Measurements from ENCODE around the gene SDR9C7.
"Not testable (repeated sequence)": the region's sequence is repeated elsewhere in the genome, so short reads cannot be mapped to it uniquely, and the experiment has no call there.

SDR9C7 gene

DNA sequence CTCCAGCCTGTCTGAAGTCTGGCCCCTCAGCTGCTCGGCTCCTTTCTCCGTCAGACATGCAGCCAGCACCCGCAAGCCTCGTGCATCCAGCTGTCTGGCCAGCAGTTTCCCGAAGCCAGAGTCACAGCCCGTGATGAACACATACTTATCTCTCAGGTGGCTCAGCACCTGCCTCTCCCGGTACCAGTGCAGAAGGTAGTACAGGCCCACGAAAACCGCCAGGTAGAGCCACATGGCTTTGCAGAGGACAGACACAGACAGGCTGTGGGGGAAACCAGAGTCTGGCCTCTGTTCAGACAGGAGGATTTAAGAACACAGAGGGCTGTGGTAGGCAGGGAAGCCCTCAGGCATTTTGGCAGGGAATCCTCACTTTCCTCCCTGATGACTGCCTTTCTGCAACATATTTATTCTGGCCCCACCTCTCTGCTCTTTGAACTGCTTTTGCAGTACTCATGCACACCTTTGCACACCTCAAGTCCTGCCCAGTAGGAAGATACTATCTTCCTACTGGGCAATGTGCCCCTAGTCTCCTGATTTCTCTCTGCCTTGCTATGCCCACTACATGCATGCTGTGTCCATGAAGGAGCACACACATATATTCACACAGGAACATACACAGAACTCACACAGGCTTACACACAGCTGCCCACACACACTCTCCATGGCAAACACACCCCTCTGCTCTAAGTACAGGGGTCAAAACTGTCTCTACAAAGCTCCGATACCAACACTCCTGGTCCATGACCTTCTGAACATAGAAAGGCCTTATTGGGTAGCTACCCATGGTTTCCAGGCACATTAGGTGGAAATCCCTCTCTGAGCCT lies 23.2 kb upstream of the SDR9C7 start, which contains the start of gene RDH16:
Gene RDH16, minus strand, starts transcription at position 380 of the 824 bp plus-strand sequence. Its CDS starts 146 bp downstream, at position 234.
- ATAC-seq, result no peak

DNA sequence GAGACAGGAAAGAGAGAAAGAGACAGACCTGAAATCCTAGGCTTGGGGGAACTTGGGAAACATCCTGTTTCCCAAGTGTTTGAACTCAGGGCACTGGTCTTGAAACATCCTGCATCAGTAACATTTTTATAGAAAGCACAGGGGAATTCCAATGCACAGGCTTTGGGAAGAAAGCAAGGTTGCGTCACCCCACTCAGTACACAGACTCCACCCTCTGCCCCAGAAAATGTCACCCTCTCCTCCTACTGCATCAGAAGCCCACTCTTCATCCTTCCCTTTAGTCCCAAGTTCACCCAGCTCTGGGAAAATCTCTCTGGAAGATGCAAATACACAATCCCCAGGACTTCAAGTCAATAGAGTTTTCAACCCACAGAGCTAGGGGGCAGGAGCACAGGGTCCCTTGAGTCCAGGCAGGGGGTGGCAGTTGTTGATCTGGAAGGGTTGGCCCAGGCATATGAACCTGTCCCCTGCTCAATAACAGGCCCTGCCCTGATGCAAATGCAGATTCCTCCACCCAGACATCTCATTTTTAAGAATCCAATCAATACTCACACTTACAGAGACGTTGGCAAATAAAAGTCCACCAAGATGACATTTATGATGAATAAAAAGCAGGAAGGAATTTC lies 21.5 kb upstream of the SDR9C7 start:
- peak overlapping the region in 1 of 2 donors; percentile 8 for H3K27ac Mint-ChIP-seq
- DNase-seq (no peak), ATAC-seq (no peak)
- no peak overlapping the region for H3K4me3 Mint-ChIP-seq
- H3K9me3 Mint-ChIP-seq, result peaks cover 9 to 19% of the 10 kb centered on the region in 2 donors
- peaks cover 4% of the 10 kb centered on the region for H3K4me1 Mint-ChIP-seq
- peaks cover 8% of the 10 kb centered on the region for H3K27me3 Mint-ChIP-seq

More for the DNA sequence above, 23.2 kb upstream of the SDR9C7 start, which contains the start of gene RDH16:
- DNase-seq, result no peak
- no peak within 1 kb of the TSS for H3K27ac Mint-ChIP-seq
- no peak within 1 kb of the TSS for H3K4me3 Mint-ChIP-seq
- H3K9me3 Mint-ChIP-seq, result peaks cover 9 to 19% of the 10 kb centered on the region in 2 donors
- peaks cover 4% of the 10 kb centered on the region for H3K4me1 Mint-ChIP-seq
- H3K27me3 Mint-ChIP-seq, result peaks cover 8% of the 10 kb centered on the region

- H3K27ac Mint-ChIP-seq, result no peak overlapping the region
- ATAC-seq, result no peak
- peaks cover 8% of the 10 kb centered on the region for H3K27me3 Mint-ChIP-seq
- H3K4me3 Mint-ChIP-seq, result no peak overlapping the region
- peaks cover 9 to 19% of the 10 kb centered on the region in 2 donors for H3K9me3 Mint-ChIP-seq
- H3K4me1 Mint-ChIP-seq, result peaks cover 4% of the 10 kb centered on the region
- no peak for DNase-seq
Observed at GRCh38 chr12:56954958-56955355, 20.7 kb upstream of the SDR9C7 start.

GRCh38 chr12:56954057-56954957 lies 20.1 kb upstream of the SDR9C7 start:
- Mint-ChIP-seq H3K4me1 (peaks cover 4% of the 10 kb centered on the region), H3K27me3 (peaks cover 3% of the 10 kb centered on the region), H3K9me3 (peaks cover 6 to 14% of the 10 kb centered on the region in 2 donors), H3K27ac (no peak overlapping the region), H3K4me3 (no peak overlapping the region)
- ATAC-seq (no peak), DNase-seq (no peak)

DNA sequence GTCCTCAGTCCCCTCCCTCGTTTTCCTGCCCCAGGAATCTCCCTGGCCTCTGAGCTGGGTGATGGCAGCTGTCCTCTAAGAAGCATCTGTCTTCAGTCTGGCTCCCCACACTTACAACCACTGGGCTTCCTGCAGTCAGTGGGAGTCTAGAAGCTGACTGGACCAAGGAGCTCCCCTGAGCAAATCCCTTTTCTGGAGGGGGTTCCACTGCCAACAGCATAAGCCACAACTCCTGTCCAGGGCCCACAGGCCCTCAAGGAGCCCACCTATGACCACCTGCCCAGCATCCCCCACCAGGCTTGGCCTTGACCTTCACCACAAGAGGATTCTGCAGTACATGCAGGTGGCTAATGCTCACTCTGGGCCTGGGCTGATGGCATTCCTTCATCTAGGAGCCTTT lies 19.1 kb upstream of the SDR9C7 start:
- no peak for DNase-seq
- peaks cover 4% of the 10 kb centered on the region for H3K4me1 Mint-ChIP-seq
- peaks cover 5 to 11% of the 10 kb centered on the region in 2 donors for H3K9me3 Mint-ChIP-seq
- H3K4me3 Mint-ChIP-seq, result no peak overlapping the region
- ATAC-seq, result no peak
- no peak overlapping the region for H3K27ac Mint-ChIP-seq
- no peaks in the 10 kb centered on the region for H3K27me3 Mint-ChIP-seq

DNA sequence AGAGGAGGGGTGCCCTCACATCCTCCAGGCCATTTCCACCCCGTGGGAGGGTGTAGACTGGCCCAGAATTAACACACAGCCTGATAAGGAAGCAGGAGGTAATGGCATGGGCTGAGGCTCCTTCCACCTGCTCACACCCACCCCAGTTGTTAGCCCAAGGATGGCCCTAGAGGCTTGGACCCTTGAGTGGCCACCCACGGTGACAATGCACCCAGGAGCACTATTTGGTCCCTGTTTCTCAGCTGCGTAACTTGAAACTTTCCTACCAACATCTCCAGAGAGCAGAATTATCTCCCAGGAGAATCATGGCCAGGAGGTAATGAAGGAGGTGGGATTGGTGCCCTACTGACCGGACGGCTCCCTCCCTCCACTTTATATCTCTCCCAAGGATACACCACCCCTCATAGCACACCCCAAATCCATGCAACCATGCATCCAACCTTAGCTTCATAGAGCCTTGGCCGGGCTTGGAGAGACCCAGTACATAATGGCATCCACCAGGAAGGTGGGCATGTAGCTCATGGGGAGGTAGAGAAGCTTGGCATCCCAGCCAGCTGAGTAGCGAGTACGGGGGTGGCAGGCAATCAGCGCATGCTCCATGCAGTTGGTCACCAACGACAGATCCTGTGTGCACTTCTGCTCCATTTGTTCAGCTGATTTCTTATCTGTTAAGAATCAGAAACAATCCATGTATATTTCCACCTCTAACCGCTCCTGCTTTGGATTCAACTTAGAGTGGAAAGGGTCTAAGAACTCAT lies 17.6 kb upstream of the SDR9C7 start:
- H3K27ac Mint-ChIP-seq, result no peak overlapping the region
- ATAC-seq (no peak), DNase-seq (no peak)
- peaks cover 4% of the 10 kb centered on the region for H3K4me1 Mint-ChIP-seq
- H3K9me3 Mint-ChIP-seq, result no peaks in the 10 kb centered on the region
- H3K4me3 Mint-ChIP-seq, result no peak overlapping the region
- no peaks in the 10 kb centered on the region for H3K27me3 Mint-ChIP-seq

DNA sequence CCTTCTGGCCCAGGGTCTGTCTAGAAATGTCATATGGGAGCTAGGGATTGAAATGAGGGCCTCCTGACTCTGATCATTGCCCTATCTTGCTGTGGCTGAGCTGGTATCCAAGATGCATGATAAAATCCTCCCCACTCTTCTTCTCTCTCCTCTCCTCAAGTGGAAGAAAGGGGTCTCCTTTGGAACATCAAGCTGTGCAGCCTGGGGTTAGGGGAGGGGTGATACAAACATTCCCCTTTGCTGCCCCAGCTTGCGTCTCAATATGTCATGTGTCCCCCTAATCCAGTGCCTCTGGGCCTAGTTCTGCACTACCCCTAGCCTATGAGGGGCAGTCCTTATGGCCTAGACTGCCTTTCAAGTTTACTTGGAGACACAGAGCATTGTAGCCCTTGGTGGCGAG lies 14.7 kb upstream of the SDR9C7 start:
- DNase-seq, result no peak
- Mint-ChIP-seq H3K9me3 (peaks cover 0 to 4% of the 10 kb centered on the region in 2 donors), H3K27me3 (no peaks in the 10 kb centered on the region), H3K4me3 (no peak overlapping the region), H3K27ac (no peak overlapping the region), H3K4me1 (no peaks in the 10 kb centered on the region)
- no peak for ATAC-seq

DNA sequence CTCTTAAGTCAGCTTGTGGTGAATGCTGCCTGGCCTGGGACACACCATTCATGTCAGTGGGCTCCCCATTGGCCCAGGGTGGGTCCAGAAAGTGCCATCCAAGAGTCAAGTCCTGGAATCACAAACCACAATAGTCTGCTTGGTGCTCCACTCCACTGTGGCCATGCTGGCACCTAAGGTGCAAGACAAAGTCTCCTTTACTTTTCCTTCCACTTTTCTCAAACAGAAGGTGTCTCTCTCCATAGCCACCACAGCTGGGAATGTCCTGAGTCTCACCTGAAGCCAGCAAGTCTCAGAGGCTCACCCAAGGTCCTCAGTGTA lies 14.2 kb upstream of the SDR9C7 start:
- Mint-ChIP-seq H3K27ac (peak overlapping the region in 1 of 2 donors; percentile 8), H3K27me3 (no peaks in the 10 kb centered on the region), H3K4me3 (no peak overlapping the region), H3K9me3 (peaks cover 0 to 8% of the 10 kb centered on the region in 2 donors), H3K4me1 (no peaks in the 10 kb centered on the region)
- DNase-seq (no peak), ATAC-seq (no peak)

DNA sequence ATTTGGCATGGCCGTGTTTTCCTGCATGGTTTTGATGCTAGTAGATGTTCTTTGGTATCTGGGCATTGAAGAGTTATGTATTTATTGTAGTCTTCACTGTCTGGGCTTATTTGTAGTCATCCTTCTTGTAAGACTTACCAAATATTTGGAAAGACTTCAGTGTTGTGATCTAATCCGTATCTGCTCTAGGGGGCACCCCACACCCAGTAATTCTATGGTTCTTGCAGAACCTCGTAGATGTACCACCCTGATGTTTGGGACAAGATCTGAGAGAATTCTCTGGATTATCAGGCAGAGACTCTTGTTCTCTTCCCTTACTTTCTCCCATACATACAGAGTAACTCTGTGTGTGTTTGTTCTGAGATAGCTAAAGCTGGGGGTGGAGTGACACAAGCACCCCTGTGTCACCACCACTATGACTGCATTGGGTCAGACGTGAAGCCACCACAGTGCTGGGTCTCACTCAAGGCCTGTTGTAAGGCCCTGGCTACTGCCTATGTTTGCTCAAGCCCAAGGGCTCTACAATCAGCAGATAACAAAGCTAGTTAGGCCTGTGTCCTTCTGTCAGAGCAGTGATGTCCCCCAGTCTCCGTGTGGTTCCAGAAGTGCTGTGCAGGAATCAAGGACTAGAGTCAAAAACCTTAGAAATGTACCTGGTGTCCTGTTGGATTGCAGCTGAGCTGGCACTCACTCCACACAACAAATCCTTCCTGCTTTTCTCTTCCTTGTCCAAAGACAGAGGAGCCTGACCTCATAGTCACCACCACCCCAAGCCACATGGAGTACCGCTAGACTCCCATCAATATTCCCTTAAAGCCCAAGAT lies 13.6 kb upstream of the SDR9C7 start:
- no peak overlapping the region for H3K4me3 Mint-ChIP-seq
- no peaks in the 10 kb centered on the region for H3K27me3 Mint-ChIP-seq
- ATAC-seq, result no peak
- H3K27ac Mint-ChIP-seq, result peak overlapping the region in 1 of 2 donors; percentile 8
- DNase-seq, result no peak
- peaks cover 0 to 8% of the 10 kb centered on the region in 2 donors for H3K9me3 Mint-ChIP-seq
- H3K4me1 Mint-ChIP-seq, result no peaks in the 10 kb centered on the region

GRCh38 chr12:56943878-56944277 lies 9.7 kb upstream of the SDR9C7 start:
- Mint-ChIP-seq H3K4me3 (no peak overlapping the region), H3K27ac (no peak overlapping the region), H3K9me3 (peaks cover 0 to 8% of the 10 kb centered on the region in 2 donors), H3K27me3 (peaks cover 10% of the 10 kb centered on the region), H3K4me1 (no peaks in the 10 kb centered on the region)
- ATAC-seq, result no peak
- no peak for DNase-seq

DNA sequence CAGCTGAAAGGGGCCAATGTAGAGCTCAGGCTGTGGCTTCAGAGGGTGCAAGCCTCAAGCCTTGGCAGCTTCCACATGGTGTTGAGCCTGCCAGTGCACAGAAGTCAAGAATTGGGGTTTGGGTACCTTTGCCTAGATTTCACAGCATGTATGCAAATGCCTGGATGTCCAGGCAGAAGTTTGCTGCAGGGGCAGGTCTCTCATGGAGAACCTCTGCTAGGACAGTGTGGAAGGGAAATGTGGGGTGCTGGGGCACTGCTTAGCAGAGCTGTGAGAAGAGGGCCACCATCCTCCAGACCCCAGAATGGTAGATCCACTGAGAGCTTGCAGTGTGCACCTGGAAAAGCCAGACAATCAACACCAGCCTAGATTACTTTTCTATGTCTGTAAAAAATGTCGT lies 9.2 kb upstream of the SDR9C7 start:
- not testable (repeated sequence) for ATAC-seq, H3K27ac Mint-ChIP-seq, H3K4me3 Mint-ChIP-seq, H3K9me3 Mint-ChIP-seq, H3K4me1 Mint-ChIP-seq, DNase-seq
- peaks cover 10% of the 10 kb centered on the region for H3K27me3 Mint-ChIP-seq

DNA sequence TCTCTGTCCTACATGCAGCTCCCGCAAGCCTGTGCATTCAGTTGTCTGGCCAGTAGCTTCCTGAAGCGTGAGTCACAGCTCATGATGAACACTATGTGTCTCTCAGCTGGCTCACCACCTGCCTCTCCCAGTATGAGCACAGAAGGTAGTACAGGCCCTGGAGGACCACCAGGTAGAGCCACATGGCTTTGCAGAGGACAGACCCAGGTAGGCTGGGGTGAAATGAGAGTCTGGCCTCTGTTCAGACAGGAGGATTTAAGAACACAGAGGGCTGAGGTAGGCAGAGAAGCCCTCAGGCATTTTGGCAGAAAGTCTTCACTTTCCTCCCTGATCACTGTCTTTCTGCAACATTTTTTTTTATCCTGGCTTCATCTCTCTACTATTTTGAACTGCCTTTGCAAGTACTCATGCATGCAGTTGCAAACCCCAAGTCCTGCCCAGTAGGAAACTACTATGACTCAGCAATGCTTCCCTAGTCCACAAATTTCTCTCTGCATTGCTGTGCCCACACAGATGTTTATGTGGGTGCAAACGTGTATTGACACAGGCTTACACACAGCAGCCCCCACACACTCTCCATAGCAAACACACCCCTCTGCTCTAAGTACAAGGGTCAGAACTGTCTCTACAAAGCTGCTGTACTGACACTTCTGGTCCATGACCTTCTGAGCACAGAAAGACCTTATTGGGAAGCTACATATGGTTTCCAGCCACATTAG lies 7.2 kb upstream of the SDR9C7 start:
- peaks cover 23% of the 10 kb centered on the region for H3K27me3 Mint-ChIP-seq
- H3K4me3 Mint-ChIP-seq, result no peak overlapping the region
- H3K4me1 Mint-ChIP-seq, result no peaks in the 10 kb centered on the region
- H3K27ac Mint-ChIP-seq, result no peak overlapping the region
- ATAC-seq (peak; percentile 43), DNase-seq (no peak)
- H3K9me3 Mint-ChIP-seq, result peaks cover 0 to 8% of the 10 kb centered on the region in 2 donors

GRCh38 chr12:56940942-56941298 lies 6.7 kb upstream of the SDR9C7 start:
- not testable (repeated sequence) for ATAC-seq, H3K9me3 Mint-ChIP-seq, DNase-seq, H3K27ac Mint-ChIP-seq, H3K4me3 Mint-ChIP-seq, H3K4me1 Mint-ChIP-seq
- H3K27me3 Mint-ChIP-seq, result peaks cover 28% of the 10 kb centered on the region

DNA sequence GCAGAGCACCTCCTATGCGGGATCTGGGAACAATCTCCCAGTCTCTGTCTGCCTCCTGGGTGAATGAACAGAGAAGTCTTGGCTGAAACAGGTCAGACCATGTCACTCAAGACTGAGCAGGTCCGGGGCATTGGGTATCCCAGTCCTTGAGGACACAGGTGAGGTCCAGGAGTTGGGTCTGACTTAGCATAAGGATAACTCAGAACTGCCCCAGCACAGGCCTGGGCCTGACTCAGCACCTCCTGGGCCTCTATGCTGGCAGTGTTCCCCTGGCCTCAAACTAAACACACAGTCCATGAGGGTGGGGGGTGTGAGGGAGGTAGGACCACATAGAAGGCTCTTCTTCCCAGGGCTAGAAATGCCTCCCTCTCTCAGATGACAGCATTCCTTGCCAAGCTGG lies 1.5 kb upstream of the SDR9C7 start:
- DNase-seq, result no peak
- peak; percentile 18 for ATAC-seq
- no peak overlapping the region for H3K4me3 Mint-ChIP-seq
- H3K27ac Mint-ChIP-seq, result no peak overlapping the region
- H3K4me1 Mint-ChIP-seq, result peaks cover 7% of the 10 kb centered on the region
- peaks cover 18% of the 10 kb centered on the region for H3K27me3 Mint-ChIP-seq
- H3K9me3 Mint-ChIP-seq, result no peaks in the 10 kb centered on the region

Data from stimulated activated naive CD8-positive, alpha-beta T cell treated with anti-CD3 and anti-CD28 coated beads, Interleukin-15, amount 100 ng/mL, for 72 hours (primary cell).